Fibroblast of the aortic adventitia (primary cell): ENCODE results near the gene FHIT. TPM values are rescaled to one million over a fixed set of nuclear protein-coding genes. Genes with fewer than 3 reads are reported as not detected.

ENCODE experiments used
- DNase-seq: peaks from one replicate; pipeline ENCODE4 v3.0.0-alpha.2; 2010; ENCODE audit warnings: low read depth
- H3K4me3 ChIP-seq: 2 replicates; pipeline ENCODE4 v1.5.1; 2011; ENCODE audit warnings: low read depth, mild to moderate bottlenecking, control low read depth, low read length, moderate library complexity
- CTCF ChIP-seq: IDR thresholded peaks from 2 replicates; pipeline ENCODE4 v1.5.1; 2011; ENCODE audit warnings: mild to moderate bottlenecking, low read length, control low read depth, inconsistent platforms; ENCODE audit not compliant: insufficient read depth
- total RNA-seq: library from RNA; depleted of rRNA; stranded (reverse); fragments of >200 nt; gene quantifications from 2 replicates; pipeline ENCODE4 v1.2.3, GENCODE V29; 2012; ENCODE audit warnings: low replicate concordance

FHIT gene
- total RNA-seq, 1 donor = 1.5 TPM

GRCh38 chr3:60142009-60142408 is 1109.2 kb downstream of the FHIT start:
- DNase-seq = peak; percentile 45
- H3K4me3 ChIP-seq = no peak overlapping the region
- TF ChIP-seq CTCF = no peak

DNA sequence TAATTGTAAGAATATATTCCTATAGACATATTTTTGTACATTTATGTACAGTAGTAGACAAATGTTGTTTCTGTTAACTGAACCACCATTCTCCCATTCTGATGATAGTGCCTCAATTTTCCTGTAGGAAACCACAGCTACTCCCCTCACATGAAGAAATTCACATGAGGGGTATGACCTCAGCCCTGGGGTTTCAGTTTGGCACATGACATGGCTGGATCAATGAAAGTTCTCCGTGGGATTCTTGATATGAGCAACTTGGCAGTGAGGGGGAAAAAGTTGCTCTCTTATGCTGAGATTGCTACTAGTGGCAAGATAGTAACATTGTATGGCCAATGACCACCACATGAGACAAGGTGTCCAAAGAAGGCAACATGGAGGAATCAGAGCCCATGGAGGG is 1111.1 kb downstream of the FHIT start:
- TF ChIP-seq CTCF = no peak
- H3K4me3 ChIP-seq = no peak overlapping the region
- no peak for DNase-seq

GRCh38 chr3:60136601-60137000 is 1114.7 kb downstream of the FHIT start:
- no peak overlapping the region for H3K4me3 ChIP-seq
- no peak for TF ChIP-seq CTCF
- DNase-seq = no peak

- DNase-seq = no peak
- no peak for TF ChIP-seq CTCF
- no peak overlapping the region for H3K4me3 ChIP-seq
Measured at GRCh38 chr3:60135474-60135873, 1115.8 kb downstream of the FHIT start.

DNA sequence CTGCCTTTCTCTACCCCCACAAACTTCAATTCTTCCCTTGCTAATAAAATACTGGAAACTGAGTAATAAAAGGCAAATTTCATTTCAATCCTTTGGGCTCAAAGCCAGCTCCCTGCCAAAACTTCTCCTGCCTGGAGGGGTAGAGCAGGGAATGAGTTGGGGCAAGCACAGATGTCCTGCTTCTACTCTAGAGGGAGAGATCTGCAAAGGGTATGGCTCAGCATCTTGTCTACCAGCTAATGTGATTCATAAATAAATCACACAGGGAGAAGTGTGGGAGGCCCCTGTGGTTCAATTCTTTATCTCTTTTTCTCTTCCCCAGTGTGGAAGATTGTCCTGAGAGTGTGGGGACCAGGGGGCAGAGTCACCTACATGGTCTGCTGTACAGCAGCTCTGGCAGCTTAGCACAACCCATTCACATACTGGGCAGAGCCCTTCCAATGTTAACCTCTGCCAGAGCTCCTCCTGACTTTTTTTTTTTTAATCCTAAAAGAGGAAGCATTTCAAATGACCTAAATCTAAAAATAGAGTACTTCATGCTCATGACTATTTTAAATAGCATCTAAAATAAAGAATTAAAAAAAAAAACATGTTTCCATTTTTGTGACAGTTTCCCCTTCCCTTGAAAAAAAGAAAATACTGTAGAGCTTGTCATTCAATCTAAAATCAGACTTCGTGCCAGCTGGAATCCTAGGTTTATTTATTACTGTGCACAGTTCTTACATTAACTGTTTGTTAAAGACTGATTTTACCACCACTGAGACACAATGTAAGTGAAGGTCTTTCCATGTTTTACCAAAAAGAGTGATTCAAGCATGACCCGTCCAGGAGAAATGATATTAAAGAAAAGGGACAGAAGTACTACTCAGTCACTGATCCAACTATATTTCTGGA is 1117.7 kb downstream of the FHIT start:
- no peak for DNase-seq
- TF ChIP-seq CTCF = no peak
- H3K4me3 ChIP-seq = no peak overlapping the region

GRCh38 chr3:60131618-60132017 is 1119.6 kb downstream of the FHIT start:
- H3K4me3 ChIP-seq = no peak overlapping the region
- DNase-seq = no peak
- TF ChIP-seq CTCF = no peak
